OCI-M2 (cell line): ENCODE data around the gene PADI6.
"Not testable (repeated sequence)": the region's sequence is repeated elsewhere in the genome, so short reads cannot be mapped to it uniquely, and the experiment has no call there.

Experiments used
- DNase-seq: peaks from one replicate; lab custom pipeline; 2025; ENCODE audit not compliant: unreplicated experiment; lab: John Stamatoyannopoulos, UW

Gene PADI6

GRCh38 chr1:17371896-17372295, at the start of gene PADI6:
PADI6 (plus strand) TSS chr1:17372196; CDS start chr1:17372246, 50 bp downstream.
- no peak for DNase-seq

GRCh38 chr1:17328855-17329254, 43.1 kb upstream of the PADI6 start:
- DNase-seq, result no peak

- DNase-seq, result no peak
Observed at GRCh38 chr1:17329610-17330009, 42.4 kb upstream of the PADI6 start.

GRCh38 chr1:17330856-17331255, 41.1 kb upstream of the PADI6 start:
- DNase-seq, result no peak

- DNase-seq, result no peak
Observed at GRCh38 chr1:17333081-17333480, 38.9 kb upstream of the PADI6 start.

GRCh38 chr1:17335821-17336710, 35.9 kb upstream of the PADI6 start:
- DNase-seq, result no peak

- no peak for DNase-seq
Observed at GRCh38 chr1:17338706-17339493, 33.1 kb upstream of the PADI6 start.

- no peak for DNase-seq
Observed at GRCh38 chr1:17339521-17339920, 32.5 kb upstream of the PADI6 start.

GRCh38 chr1:17340358-17340757, 31.6 kb upstream of the PADI6 start:
- DNase-seq, result no peak

GRCh38 chr1:17342014-17342441, 30.0 kb upstream of the PADI6 start:
- DNase-seq, result no peak

GRCh38 chr1:17345506-17345905, 26.5 kb upstream of the PADI6 start:
- DNase-seq, result not testable (repeated sequence)

- DNase-seq, result no peak
Observed at GRCh38 chr1:17346046-17346789, 25.8 kb upstream of the PADI6 start.

GRCh38 chr1:17347769-17348592, 24.0 kb upstream of the PADI6 start:
- no peak for DNase-seq

GRCh38 chr1:17348593-17349234, 23.3 kb upstream of the PADI6 start:
- DNase-seq, result no peak

GRCh38 chr1:17350083-17350482, 21.9 kb upstream of the PADI6 start:
- no peak for DNase-seq

GRCh38 chr1:17350928-17351446, 21.0 kb upstream of the PADI6 start:
- no peak for DNase-seq

- DNase-seq, result no peak
Observed at GRCh38 chr1:17351598-17352324, 20.2 kb upstream of the PADI6 start.

GRCh38 chr1:17352419-17352909, 19.5 kb upstream of the PADI6 start:
- no peak for DNase-seq

GRCh38 chr1:17355898-17356297, 16.1 kb upstream of the PADI6 start:
- DNase-seq, result no peak
